Measurements from ENCODE around the gene AHNAK2.

DNA sequence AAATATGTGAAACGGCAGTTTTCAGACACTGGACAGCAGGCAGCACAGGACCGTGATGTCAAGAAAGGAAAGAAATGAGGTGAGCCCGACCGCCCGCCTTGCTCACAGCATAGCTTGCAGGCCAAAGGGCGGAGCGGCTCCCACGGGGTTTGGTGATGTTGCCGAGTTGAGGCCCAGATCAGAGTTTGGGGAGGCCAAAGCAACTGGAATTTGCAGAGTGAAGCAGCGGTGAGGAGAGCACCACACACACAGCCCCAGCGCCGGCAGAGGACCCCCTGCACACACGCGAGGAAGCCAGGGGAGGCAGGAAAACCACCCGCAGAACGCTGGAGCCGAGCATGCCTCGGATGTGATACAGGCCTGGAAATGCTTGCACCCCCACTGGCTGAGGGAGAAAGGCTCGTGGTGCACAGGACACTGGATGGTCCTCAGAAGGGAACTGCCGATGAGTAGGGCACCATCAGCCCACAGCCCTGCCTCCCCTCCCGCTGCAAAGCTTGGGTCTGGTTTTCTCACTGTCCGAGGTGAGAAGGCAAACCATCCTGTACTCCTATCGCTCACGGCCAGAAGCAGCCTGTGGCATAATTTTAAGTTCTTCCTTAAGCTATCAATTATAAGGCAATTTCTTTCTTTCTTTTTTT is 79.2 kb downstream of the AHNAK2 start:
- TF ChIP-seq, protein P1, sequence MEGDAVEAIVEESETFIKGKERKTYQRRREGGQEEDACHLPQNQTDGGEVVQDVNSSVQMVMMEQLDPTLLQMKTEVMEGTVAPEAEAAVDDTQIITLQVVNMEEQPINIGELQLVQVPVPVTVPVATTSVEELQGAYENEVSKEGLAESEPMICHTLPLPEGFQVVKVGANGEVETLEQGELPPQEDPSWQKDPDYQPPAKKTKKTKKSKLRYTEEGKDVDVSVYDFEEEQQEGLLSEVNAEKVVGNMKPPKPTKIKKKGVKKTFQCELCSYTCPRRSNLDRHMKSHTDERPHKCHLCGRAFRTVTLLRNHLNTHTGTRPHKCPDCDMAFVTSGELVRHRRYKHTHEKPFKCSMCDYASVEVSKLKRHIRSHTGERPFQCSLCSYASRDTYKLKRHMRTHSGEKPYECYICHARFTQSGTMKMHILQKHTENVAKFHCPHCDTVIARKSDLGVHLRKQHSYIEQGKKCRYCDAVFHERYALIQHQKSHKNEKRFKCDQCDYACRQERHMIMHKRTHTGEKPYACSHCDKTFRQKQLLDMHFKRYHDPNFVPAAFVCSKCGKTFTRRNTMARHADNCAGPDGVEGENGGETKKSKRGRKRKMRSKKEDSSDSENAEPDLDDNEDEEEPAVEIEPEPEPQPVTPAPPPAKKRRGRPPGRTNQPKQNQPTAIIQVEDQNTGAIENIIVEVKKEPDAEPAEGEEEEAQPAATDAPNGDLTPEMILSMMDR (conservative IDR thresholded peaks at IDR 0.05): no peak
- no peak for TF ChIP-seq ZFX (IDR thresholded peaks at IDR 0.05)
